WTC11 (cell line): ENCODE measurements around the gene EDARADD. TPM values are rescaled to one million over a fixed set of nuclear protein-coding genes. Genes with fewer than 3 reads are reported as not detected.
A peak's percentile ranks its signal among the peaks of the same experiment; 100 is the strongest.

Experiments
- ATAC-seq: fragments of 200-7000 bp; cut with Tn5 transposase; 2 replicates; pipeline ENCODE4 v1.10.0; 2021; ENCODE audit warnings: mild to moderate bottlenecking, moderate library complexity
- CTCF ChIA-PET: fragments of 300-600 bp; sonication (Branson Sonifier 250); formaldehyde crosslinking; loops from one replicate; lab custom pipeline; 2021; ENCODE audit warnings: antibody characterized with exemption; lab: Charles Lee
- POLR2A ChIA-PET: fragments of 350-600 bp; sonication (Branson Sonifier 250); formaldehyde crosslinking; loops from one replicate; lab custom pipeline; 2021; ENCODE audit warnings: antibody characterized with exemption; lab: Charles Lee
- DNase-seq: peaks from one replicate; pipeline ENCODE4 v3.0.0; 2021; ENCODE audit warnings: low spot score
- H3K27ac Mint-ChIP-seq: 2 replicates; pipeline ENCODE4 v1.8.0; 2021; ENCODE audit warnings: mixed read lengths
- H3K27me3 Mint-ChIP-seq: 2 replicates; pipeline ENCODE4 v1.8.0; 2021; ENCODE audit warnings: low read depth, mild to moderate bottlenecking, moderate library complexity, mixed read lengths
- H3K36me3 Mint-ChIP-seq: 2 replicates; pipeline ENCODE4 v1.8.0; 2021; ENCODE audit warnings: mixed read lengths
- H3K4me1 Mint-ChIP-seq: 2 replicates; pipeline ENCODE4 v1.8.0; 2022; ENCODE audit warnings: mixed read lengths
- H3K4me3 Mint-ChIP-seq: 2 replicates; pipeline ENCODE4 v1.8.0; 2021; ENCODE audit warnings: mild to moderate bottlenecking, moderate library complexity, mixed read lengths
- H3K9me3 Mint-ChIP-seq: 2 replicates; pipeline ENCODE4 v1.8.0; 2021; ENCODE audit warnings: mixed read lengths
- ATF3 ChIP-seq: sonication (generic); formaldehyde crosslinking; conservative IDR thresholded peaks from 2 replicates; pipeline ENCODE4 v1.8.1; 2022; ENCODE audit warnings: mild to moderate bottlenecking, missing genetic modification reagents
- E2F1 ChIP-seq: sonication (generic); formaldehyde crosslinking; IDR thresholded peaks from 2 replicates; pipeline ENCODE4 v1.8.0; 2022; ENCODE audit warnings: mild to moderate bottlenecking, missing genetic modification reagents
- ETV6 ChIP-seq: sonication (generic); formaldehyde crosslinking; IDR thresholded peaks from 2 replicates; pipeline ENCODE4 v1.8.1; 2022; ENCODE audit warnings: mild to moderate bottlenecking, missing genetic modification reagents
- FOXK1 ChIP-seq: sonication (generic); formaldehyde crosslinking; IDR thresholded peaks from 2 replicates; pipeline ENCODE4 v1.8.0; 2022; ENCODE audit warnings: mild to moderate bottlenecking, moderate library complexity, missing genetic modification reagents
- GABPB1 ChIP-seq: sonication (generic); formaldehyde crosslinking; IDR thresholded peaks from 2 replicates; pipeline ENCODE4 v1.8.1; 2023; ENCODE audit warnings: mild to moderate bottlenecking, missing genetic modification reagents
- KAT7 ChIP-seq: sonication (generic); formaldehyde crosslinking; IDR thresholded peaks from 2 replicates; pipeline ENCODE4 v1.8.1; 2023; ENCODE audit warnings: missing genetic modification reagents, mild to moderate bottlenecking, borderline replicate concordance
- NFE2L1 ChIP-seq: sonication (generic); formaldehyde crosslinking; IDR thresholded peaks from 2 replicates; pipeline ENCODE4 v1.8.1; 2023; ENCODE audit warnings: missing genetic modification reagents
- NFYB ChIP-seq: sonication (generic); formaldehyde crosslinking; conservative IDR thresholded peaks from 2 replicates; pipeline ENCODE4 v1.8.0; 2022; ENCODE audit warnings: low read depth, missing genetic modification reagents
- OVOL2 ChIP-seq: fragments of 250-450 bp; sonication (Bioruptor Pico); IDR thresholded peaks from 2 replicates; pipeline ENCODE4 v1.9.0; 2021; ENCODE audit warnings: mild to moderate bottlenecking, borderline replicate concordance
- PRRX2 ChIP-seq: fragments of 250-450 bp; sonication (Bioruptor Pico); IDR thresholded peaks from 2 replicates; pipeline ENCODE4 v1.8.0; 2021; ENCODE audit warnings: mild to moderate bottlenecking
- RORB ChIP-seq: fragments of 250-450 bp; sonication (Bioruptor Pico); IDR thresholded peaks from 2 replicates; pipeline ENCODE4 v1.9.0; 2021; ENCODE audit warnings: mild to moderate bottlenecking
- SOX15 ChIP-seq: fragments of 250-450 bp; sonication (Bioruptor Pico); IDR thresholded peaks from 2 replicates; pipeline ENCODE4 v1.9.0; 2021; ENCODE audit warnings: mild to moderate bottlenecking
- TEAD1 ChIP-seq: sonication (generic); formaldehyde crosslinking; IDR thresholded peaks from 2 replicates; pipeline ENCODE4 v1.8.0; 2022; ENCODE audit warnings: mild to moderate bottlenecking, missing genetic modification reagents
- ZNF416 ChIP-seq: fragments of 250-450 bp; sonication (Bioruptor Pico); IDR thresholded peaks from 2 replicates; pipeline ENCODE4 v1.9.0; 2021; ENCODE audit warnings: mild to moderate bottlenecking, inconsistent platforms
- ZNF423 ChIP-seq: fragments of 250-450 bp; sonication (Bioruptor Pico); IDR thresholded peaks from 2 replicates; pipeline ENCODE4 v2.1.2; 2022; ENCODE audit warnings: mild to moderate bottlenecking, moderate library complexity
- ZNF425 ChIP-seq: fragments of 250-450 bp; sonication (Bioruptor Pico); conservative IDR thresholded peaks from 2 replicates; pipeline ENCODE4 v1.9.0; 2021; ENCODE audit warnings: mild to moderate bottlenecking
- ZNF532 ChIP-seq: fragments of 250-450 bp; sonication (Bioruptor Pico); IDR thresholded peaks from 2 replicates; pipeline ENCODE4 v1.9.0; 2021; ENCODE audit warnings: mild to moderate bottlenecking, borderline replicate concordance
- total RNA-seq: library from RNA; stranded (reverse); gene quantifications from 3 replicates; pipeline ENCODE4 v1.2.3, GENCODE V29; 2021

EDARADD gene
- total RNA-seq, 1 experiment from 2014 or later: 5.0 TPM

- DNase-seq: no peak
- no peak for TF ChIP-seq GABPB1 (CRISPR knock-in tag)
- no peak for TF ChIP-seq RORB (CRISPR knock-in tag)
- no peak for TF ChIP-seq FOXK1
- TF ChIP-seq ETV6 (CRISPR knock-in tag): no peak
- no peak for TF ChIP-seq TEAD1 (CRISPR knock-in tag)
- no peak for TF ChIP-seq ZNF532 (CRISPR knock-in tag)
- no peak for TF ChIP-seq OVOL2 (CRISPR knock-in tag)
- TF ChIP-seq ZNF416 (CRISPR knock-in tag): no peak
- no peak for TF ChIP-seq E2F1 (CRISPR knock-in tag)
- TF ChIP-seq ZNF425 (CRISPR knock-in tag): no peak
- no peak for TF ChIP-seq PRRX2 (CRISPR knock-in tag)
- peaks cover 12% of the 10 kb centered on the region for H3K4me1 Mint-ChIP-seq
- no peaks in the 10 kb centered on the region for H3K36me3 Mint-ChIP-seq
- ChIA-PET POLR2A (interaction anchor here (0.7 kb wide), 1 partner anchor 279 kb away, joined by 3 read pairs; no protein-coding TSS in a partner anchor), CTCF (no interaction called here)
- no peak for ATAC-seq
- no peak overlapping the region for H3K27ac Mint-ChIP-seq
- H3K9me3 Mint-ChIP-seq: no peaks in the 10 kb centered on the region
- H3K4me3 Mint-ChIP-seq: no peak overlapping the region
- peaks cover 20% of the 10 kb centered on the region for H3K27me3 Mint-ChIP-seq
Observed at GRCh38 chr1:236391008-236391407, 3.1 kb upstream of the EDARADD start.

- peaks cover 17% of the 10 kb centered on the region for H3K4me1 Mint-ChIP-seq
- H3K36me3 Mint-ChIP-seq: no peaks in the 10 kb centered on the region
- ChIA-PET CTCF (interaction anchor here (0.6 kb wide), 1 partner anchor 16 kb away, joined by 3 read pairs; no protein-coding TSS in a partner anchor), POLR2A (no interaction called here)
- H3K4me3 Mint-ChIP-seq: no peak overlapping the region
- TF ChIP-seq ATF3 (CRISPR knock-in tag) (no peak), NFYB (CRISPR knock-in tag) (no peak), ETV6 (CRISPR knock-in tag) (no peak), SOX15 (CRISPR knock-in tag) (no peak)
- no peak for DNase-seq
- H3K9me3 Mint-ChIP-seq: no peaks in the 10 kb centered on the region
- ATAC-seq: no peak
- peaks cover 31% of the 10 kb centered on the region for H3K27me3 Mint-ChIP-seq
- no peak overlapping the region for H3K27ac Mint-ChIP-seq
Observed at GRCh38 chr1:236392182-236392581, 1.9 kb upstream of the EDARADD start.

- ChIA-PET POLR2A (interaction anchor here (0.6 kb wide), 1 partner anchor 140 kb away, joined by 3 read pairs; no protein-coding TSS in a partner anchor), CTCF (interaction anchor here (1.0 to 1.9 kb wide), 2 partner anchors 57 to 258 kb away, joined by 3 to 9 read pairs; no protein-coding TSS in a partner anchor)
- ATAC-seq (peak; percentile 65), DNase-seq (no peak)
- Mint-ChIP-seq H3K9me3 (no peaks in the 10 kb centered on the region), H3K4me1 (peaks cover 24% of the 10 kb centered on the region), H3K4me3 (peak overlapping the region; percentile 89), H3K27ac (no peak overlapping the region), H3K36me3 (no peaks in the 10 kb centered on the region), H3K27me3 (peaks cover 31% of the 10 kb centered on the region)
- TF ChIP-seq NFE2L1 (CRISPR knock-in tag): no peak
- peak; percentile 3; the same call in 1 of the 2 replicates for TF ChIP-seq ZNF423 (CRISPR knock-in tag)
- peak; percentile 33; the same call in 1 of the 2 replicates for TF ChIP-seq KAT7
Observed at GRCh38 chr1:236394879-236395229, 768 bp downstream of the EDARADD start.
